ENCODE results near the gene NIPA2. TPM values are rescaled to one million over a fixed set of nuclear protein-coding genes. Genes with fewer than 3 reads are reported as not detected.

The NIPA2 gene
- total RNA-seq, 2 experiments from 2014 or later: 96.1 to 112 TPM

- Histone ChIP-seq H2AFZ (ENCODE audit: low read length) (no peak overlapping the region), H3K27ac (ENCODE audit: low read depth, low read length, poor library complexity, severe bottlenecking) (no peak overlapping the region), H3K79me2 (ENCODE audit: insufficient read depth, low read depth, low read length) (peaks cover 36% of the 10 kb centered on the region), H3K9me3 (ENCODE audit: low read length) (no peaks in the 10 kb centered on the region), H3K4me3 (ENCODE audit: low read depth, low read length, poor library complexity, severe bottlenecking) (no peak overlapping the region), H3K36me3 (ENCODE audit: insufficient read depth, low read length) (peaks cover 82% of the 10 kb centered on the region), H3K4me2 (ENCODE audit: low read length) (no peak overlapping the region), H3K4me1 (ENCODE audit: insufficient read depth, low read length, poor library complexity, severe bottlenecking) (peaks cover 22% of the 10 kb centered on the region), H3K9me2 (ENCODE audit: insufficient read depth, low read length) (no peaks in the 10 kb centered on the region), H4K20me1 (ENCODE audit: insufficient read depth, low read length) (peaks cover 6% of the 10 kb centered on the region; the same call in 1 of the 2 replicates)
- intact Hi-C loops (cut with micrococcal nuclease; ENCODE audit: unreplicated experiment): no loop called here
- ChIA-PET POLR2A (no interaction called here), CTCF (ENCODE audit: unreplicated experiment) (no interaction called here)
- DNase-seq (ENCODE audit: low spot score): no peak
- TF ChIP-seq CTCF (conservative IDR thresholded peaks at IDR 0.05; ENCODE audit: low read length): no peak
- no peak for TF ChIP-seq EZH2phosphoT487 (IDR thresholded peaks at IDR 0.05; ENCODE audit: borderline replicate concordance, low read depth, low read length)
- no TSS peak for BruUV-seq (replicated peaks)
Measured at GRCh38 chr15:22813844-22814243, 24.6 kb upstream of the NIPA2 start.

- Histone ChIP-seq H3K79me2 (ENCODE audit: insufficient read depth, low read depth, low read length) (peaks cover 17% of the 10 kb centered on the region), H3K27ac (ENCODE audit: low read depth, low read length, poor library complexity, severe bottlenecking) (no peak overlapping the region), H3K4me2 (ENCODE audit: low read length) (no peak overlapping the region), H3K9me2 (ENCODE audit: insufficient read depth, low read length) (no peaks in the 10 kb centered on the region), H3K4me1 (ENCODE audit: insufficient read depth, low read length, poor library complexity, severe bottlenecking) (peaks cover 3% of the 10 kb centered on the region), H3K4me3 (ENCODE audit: low read depth, low read length, poor library complexity, severe bottlenecking) (no peak overlapping the region), H2AFZ (ENCODE audit: low read length) (no peak overlapping the region), H3K9me3 (ENCODE audit: low read length) (no peaks in the 10 kb centered on the region), H4K20me1 (ENCODE audit: insufficient read depth, low read length) (no peaks in the 10 kb centered on the region; the same call in 1 of the 2 replicates), H3K36me3 (ENCODE audit: insufficient read depth, low read length) (peaks cover 88% of the 10 kb centered on the region)
- TF ChIP-seq CTCF (conservative IDR thresholded peaks at IDR 0.05; ENCODE audit: low read length) (no peak), EZH2phosphoT487 (IDR thresholded peaks at IDR 0.05; ENCODE audit: borderline replicate concordance, low read depth, low read length) (no peak)
- BruUV-seq (replicated peaks): no TSS peak
- intact Hi-C loops (cut with micrococcal nuclease; ENCODE audit: unreplicated experiment): no loop called here
- DNase-seq (ENCODE audit: low spot score): no peak
- ChIA-PET CTCF (ENCODE audit: unreplicated experiment) (interaction anchor here (0.6 kb wide), 1 partner anchor 11 kb away, joined by 3 read pairs; no protein-coding TSS in a partner anchor), POLR2A (interaction anchor here (0.9 kb wide), 1 partner anchor 10 kb away, joined by 5 read pairs; no protein-coding TSS in a partner anchor)
Measured at GRCh38 chr15:22815766-22816165, 22.7 kb upstream of the NIPA2 start.

GRCh38 chr15:22819651-22820050 lies 18.8 kb upstream of the NIPA2 start:
- intact Hi-C loops (cut with micrococcal nuclease; ENCODE audit: unreplicated experiment): no loop called here
- BruUV-seq (replicated peaks): no TSS peak
- H3K27ac ChIP-seq (ENCODE audit: low read depth, low read length, poor library complexity, severe bottlenecking): no peak overlapping the region
- H4K20me1 ChIP-seq (ENCODE audit: insufficient read depth, low read length): no peaks in the 10 kb centered on the region
- H3K9me2 ChIP-seq (ENCODE audit: insufficient read depth, low read length): no peaks in the 10 kb centered on the region
- no peak overlapping the region for H2AFZ ChIP-seq (ENCODE audit: low read length)
- no peak for TF ChIP-seq EZH2phosphoT487 (IDR thresholded peaks at IDR 0.05; ENCODE audit: borderline replicate concordance, low read depth, low read length)
- no peak for TF ChIP-seq CTCF (conservative IDR thresholded peaks at IDR 0.05; ENCODE audit: low read length)
- H3K4me1 ChIP-seq (ENCODE audit: insufficient read depth, low read length, poor library complexity, severe bottlenecking): no peaks in the 10 kb centered on the region
- DNase-seq (ENCODE audit: low spot score): no peak
- H3K36me3 ChIP-seq (ENCODE audit: insufficient read depth, low read length): peaks cover 83% of the 10 kb centered on the region
- no peak overlapping the region for H3K4me2 ChIP-seq (ENCODE audit: low read length)
- ChIA-PET POLR2A (no interaction called here), CTCF (ENCODE audit: unreplicated experiment) (no interaction called here)
- no peak overlapping the region for H3K4me3 ChIP-seq (ENCODE audit: low read depth, low read length, poor library complexity, severe bottlenecking)
- H3K9me3 ChIP-seq (ENCODE audit: low read length): no peaks in the 10 kb centered on the region
- H3K79me2 ChIP-seq (ENCODE audit: insufficient read depth, low read depth, low read length): no peaks in the 10 kb centered on the region

Measured in OCI-LY7 (cell line).